Measurements from ENCODE around the gene MACROD1.

MACROD1 gene

DNA sequence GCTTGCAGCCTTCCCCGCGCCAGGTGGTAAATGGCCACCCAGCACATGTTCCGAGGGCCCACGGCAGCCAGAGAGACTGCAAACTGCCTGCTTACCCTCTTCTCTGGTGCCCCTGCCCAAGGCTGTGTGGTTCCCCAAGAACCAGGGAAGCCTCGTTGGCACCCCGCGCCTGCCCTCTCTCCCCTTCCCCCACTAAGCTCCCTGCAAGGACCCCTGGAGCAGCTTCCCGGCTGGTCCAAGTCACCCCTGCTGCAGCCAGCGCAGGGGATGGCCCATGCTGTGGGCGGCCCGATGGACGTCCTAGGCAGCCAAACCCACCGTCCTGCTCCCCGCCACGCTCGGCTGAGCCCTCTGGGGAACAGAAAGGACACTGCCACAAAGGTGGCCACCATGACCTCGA is 30.2 kb downstream of the MACROD1 start:
- DNase-seq (ENCODE audit: low read depth): no peak
- no peak overlapping the region for H3K4me3 ChIP-seq (replicated peaks; ENCODE audit: low read depth, low read length)
- TF ChIP-seq, protein P1, sequence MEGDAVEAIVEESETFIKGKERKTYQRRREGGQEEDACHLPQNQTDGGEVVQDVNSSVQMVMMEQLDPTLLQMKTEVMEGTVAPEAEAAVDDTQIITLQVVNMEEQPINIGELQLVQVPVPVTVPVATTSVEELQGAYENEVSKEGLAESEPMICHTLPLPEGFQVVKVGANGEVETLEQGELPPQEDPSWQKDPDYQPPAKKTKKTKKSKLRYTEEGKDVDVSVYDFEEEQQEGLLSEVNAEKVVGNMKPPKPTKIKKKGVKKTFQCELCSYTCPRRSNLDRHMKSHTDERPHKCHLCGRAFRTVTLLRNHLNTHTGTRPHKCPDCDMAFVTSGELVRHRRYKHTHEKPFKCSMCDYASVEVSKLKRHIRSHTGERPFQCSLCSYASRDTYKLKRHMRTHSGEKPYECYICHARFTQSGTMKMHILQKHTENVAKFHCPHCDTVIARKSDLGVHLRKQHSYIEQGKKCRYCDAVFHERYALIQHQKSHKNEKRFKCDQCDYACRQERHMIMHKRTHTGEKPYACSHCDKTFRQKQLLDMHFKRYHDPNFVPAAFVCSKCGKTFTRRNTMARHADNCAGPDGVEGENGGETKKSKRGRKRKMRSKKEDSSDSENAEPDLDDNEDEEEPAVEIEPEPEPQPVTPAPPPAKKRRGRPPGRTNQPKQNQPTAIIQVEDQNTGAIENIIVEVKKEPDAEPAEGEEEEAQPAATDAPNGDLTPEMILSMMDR (IDR thresholded peaks at IDR 0.05; ENCODE audit: low read length, missing control alignments): no peak

DNA sequence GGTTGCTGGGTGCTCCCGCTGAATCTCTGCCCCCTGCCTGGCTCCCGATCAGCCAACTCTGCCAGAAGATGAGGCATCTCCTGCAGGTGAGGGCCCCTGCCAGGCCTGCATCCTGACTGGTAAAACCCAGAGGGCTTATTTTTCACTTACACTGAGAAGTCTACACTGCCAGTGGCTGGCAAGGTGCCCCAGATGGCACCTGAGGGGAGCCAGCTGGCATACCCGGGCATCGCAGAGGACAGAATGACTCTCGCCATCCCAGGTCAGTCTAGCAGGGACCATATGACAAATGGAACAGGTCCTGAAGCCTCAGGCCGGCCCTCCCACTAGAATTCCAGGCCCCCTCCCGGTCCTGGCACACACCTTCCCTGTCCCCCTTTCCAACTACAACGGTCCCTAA is 30.9 kb downstream of the MACROD1 start:
- H3K4me3 ChIP-seq (replicated peaks; ENCODE audit: low read depth, low read length): no peak overlapping the region
- TF ChIP-seq, protein P1 (IDR thresholded peaks at IDR 0.05; ENCODE audit: low read length, missing control alignments): no peak
- DNase-seq (ENCODE audit: low read depth): no peak

DNA sequence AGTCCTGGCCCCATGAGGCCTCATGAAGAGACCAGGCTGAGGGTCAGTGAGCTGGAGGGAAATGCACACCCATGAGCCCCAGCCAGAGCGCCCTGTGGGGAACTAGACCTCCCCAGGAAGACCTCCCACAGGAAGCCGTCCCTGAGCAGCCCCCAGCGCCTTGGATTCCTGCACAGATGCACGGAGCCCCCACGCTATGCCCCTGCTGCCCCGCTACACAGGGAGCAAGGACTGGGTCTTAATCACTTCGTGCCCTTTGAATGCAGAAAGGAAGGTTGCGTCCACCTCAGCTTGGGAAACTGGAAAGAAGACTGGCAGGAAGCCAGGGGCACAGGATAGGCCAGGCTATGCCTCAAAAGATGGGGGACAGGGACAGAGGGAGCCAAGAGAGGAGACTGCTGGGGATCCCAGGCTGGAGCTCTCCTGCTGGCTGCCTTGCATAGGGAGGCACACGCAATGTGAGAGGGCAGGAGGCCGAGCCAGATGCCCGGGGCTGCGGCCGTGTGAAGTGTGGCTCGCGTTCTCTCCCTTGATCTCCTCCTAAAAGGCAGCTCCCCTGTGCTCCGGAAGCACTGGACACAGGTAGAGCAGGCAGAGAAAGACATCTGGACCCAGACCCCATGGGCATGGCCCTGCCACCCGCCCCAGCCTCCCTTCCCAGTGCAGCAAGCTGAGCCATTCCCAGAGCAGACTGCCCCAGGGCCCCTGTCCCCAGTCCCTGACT is 32.8 kb downstream of the MACROD1 start:
- DNase-seq (ENCODE audit: low read depth): no peak
- TF ChIP-seq, protein P1 (IDR thresholded peaks at IDR 0.05; ENCODE audit: low read length, missing control alignments): no peak
- H3K4me3 ChIP-seq (replicated peaks; ENCODE audit: low read depth, low read length): no peak overlapping the region

DNA sequence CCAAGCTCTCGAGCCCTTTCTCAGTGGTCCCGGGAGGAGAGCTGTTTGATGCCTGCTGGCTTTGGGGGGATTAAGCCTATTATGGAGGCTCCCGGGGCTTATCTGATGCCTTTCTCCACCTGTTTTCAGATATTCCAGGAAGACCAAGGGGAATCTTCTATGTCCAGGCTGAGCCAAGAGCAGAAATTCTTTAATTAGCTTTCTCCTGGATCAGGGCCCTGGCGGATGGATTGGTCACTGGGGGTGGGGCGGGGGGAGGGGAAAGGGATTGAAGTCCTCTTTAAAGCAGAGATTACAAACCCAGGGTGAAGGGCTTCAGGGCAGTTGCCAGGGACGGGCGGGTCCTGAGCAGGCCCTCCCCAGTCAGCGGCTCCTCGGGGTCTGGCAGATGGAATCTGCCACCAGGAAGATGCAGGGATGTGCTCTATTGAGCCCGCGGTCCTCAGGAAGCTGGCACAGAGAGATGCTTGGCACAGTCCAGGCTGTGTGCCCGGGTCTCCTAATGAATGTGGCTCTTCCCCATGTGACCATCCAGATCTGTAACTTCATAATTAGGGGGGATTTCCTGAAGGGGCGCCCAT is 33.6 kb downstream of the MACROD1 start:
- no peak overlapping the region for H3K4me3 ChIP-seq (replicated peaks; ENCODE audit: low read depth, low read length)
- TF ChIP-seq, protein P1 (IDR thresholded peaks at IDR 0.05; ENCODE audit: low read length, missing control alignments): no peak
- no peak for DNase-seq (ENCODE audit: low read depth)

DNA sequence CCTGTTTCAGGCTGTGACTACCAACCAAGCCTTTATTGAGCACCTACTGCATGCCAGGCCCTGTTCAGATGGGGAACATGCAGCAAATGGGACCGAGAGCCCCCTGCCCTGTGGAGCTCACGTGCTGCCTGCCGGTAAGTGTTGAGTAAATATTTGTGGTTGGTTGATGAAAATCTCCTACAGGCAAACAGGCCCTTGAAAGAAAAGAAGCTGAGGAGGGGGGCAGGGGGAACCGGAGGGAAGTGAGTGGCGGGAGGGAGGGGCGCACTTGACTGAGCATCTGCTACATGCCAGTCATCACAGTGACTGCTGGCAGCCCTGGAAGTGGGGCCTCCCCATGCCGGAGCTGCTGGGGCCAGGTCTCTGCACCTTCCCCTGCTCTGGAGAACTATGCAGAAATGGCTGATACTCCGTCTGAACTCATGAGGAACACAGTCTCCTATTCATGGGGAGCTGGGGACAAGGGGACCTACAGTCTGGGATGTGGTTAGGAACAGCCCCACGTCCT is 34.2 kb downstream of the MACROD1 start:
- no peak overlapping the region for H3K4me3 ChIP-seq (replicated peaks; ENCODE audit: low read depth, low read length)
- DNase-seq (ENCODE audit: low read depth): no peak
- TF ChIP-seq, protein P1 (IDR thresholded peaks at IDR 0.05; ENCODE audit: low read length, missing control alignments): no peak

DNA sequence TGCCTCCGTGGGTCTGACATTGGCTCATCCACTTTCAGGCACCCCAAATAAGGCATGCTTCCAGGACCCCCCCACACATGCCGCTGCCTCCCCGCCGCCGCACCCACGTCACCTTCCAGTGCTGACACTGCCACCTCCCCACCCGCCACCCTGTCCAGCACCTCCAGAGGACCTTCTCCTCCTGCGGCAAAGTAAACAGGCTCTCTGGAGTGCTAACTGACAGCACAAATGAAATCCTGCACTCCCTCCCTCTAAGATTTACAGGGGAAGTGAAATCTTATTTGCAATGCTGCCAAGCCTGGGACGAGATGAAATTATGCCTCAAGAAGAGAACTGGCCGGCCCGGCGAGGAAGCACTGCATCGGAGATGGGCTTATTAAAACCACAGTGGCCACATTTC is 35.3 kb downstream of the MACROD1 start:
- TF ChIP-seq, protein P1 (IDR thresholded peaks at IDR 0.05; ENCODE audit: low read length, missing control alignments): no peak
- no peak for DNase-seq (ENCODE audit: low read depth)

More for the DNA sequence above, 35.3 kb downstream of the MACROD1 start:
- H3K4me3 ChIP-seq (replicated peaks; ENCODE audit: low read depth, low read length): no peak overlapping the region

Data from fibroblast of pulmonary artery (primary cell).